Measurements from ENCODE around the gene SPRING1. TPM values are rescaled to one million over a fixed set of nuclear protein-coding genes. Genes with fewer than 3 reads are reported as not detected.

The SPRING1 gene, protein sequence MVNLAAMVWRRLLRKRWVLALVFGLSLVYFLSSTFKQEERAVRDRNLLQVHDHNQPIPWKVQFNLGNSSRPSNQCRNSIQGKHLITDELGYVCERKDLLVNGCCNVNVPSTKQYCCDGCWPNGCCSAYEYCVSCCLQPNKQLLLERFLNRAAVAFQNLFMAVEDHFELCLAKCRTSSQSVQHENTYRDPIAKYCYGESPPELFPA
- total RNA-seq, result 10 to 100 TPM in 2 of 4 donors, 1 to 10 TPM in 2; 9.2 to 16.0 (median 10.3) TPM
- polyA plus RNA-seq, result 7.5 TPM
- long read RNA-seq, donor 1, full-length matches to known transcripts, result 15 of 18 reads
- long read RNA-seq, donor 1, partial matches to known transcripts, result 0 of 18 reads
- long read RNA-seq, donor 1, other reads (novel, unspliced or antisense), result 3 of 18 reads
- long read RNA-seq, donor 2, full-length matches to known transcripts, result 6 of 8 reads
- long read RNA-seq, donor 2, partial matches to known transcripts, result 0 of 8 reads
- long read RNA-seq, donor 2, other reads (novel, unspliced or antisense), result 2 of 8 reads
- long read RNA-seq, donor 3, partial matches to known transcripts, result 0 of 2 reads
- long read RNA-seq, donor 3, other reads (novel, unspliced or antisense), result 2 of 2 reads
- long read RNA-seq, donor 4, full-length matches to known transcripts, result 5 of 7 reads
- long read RNA-seq, donor 4, partial matches to known transcripts, result 0 of 7 reads
- long read RNA-seq, donor 4, other reads (novel, unspliced or antisense), result 2 of 7 reads

DNA sequence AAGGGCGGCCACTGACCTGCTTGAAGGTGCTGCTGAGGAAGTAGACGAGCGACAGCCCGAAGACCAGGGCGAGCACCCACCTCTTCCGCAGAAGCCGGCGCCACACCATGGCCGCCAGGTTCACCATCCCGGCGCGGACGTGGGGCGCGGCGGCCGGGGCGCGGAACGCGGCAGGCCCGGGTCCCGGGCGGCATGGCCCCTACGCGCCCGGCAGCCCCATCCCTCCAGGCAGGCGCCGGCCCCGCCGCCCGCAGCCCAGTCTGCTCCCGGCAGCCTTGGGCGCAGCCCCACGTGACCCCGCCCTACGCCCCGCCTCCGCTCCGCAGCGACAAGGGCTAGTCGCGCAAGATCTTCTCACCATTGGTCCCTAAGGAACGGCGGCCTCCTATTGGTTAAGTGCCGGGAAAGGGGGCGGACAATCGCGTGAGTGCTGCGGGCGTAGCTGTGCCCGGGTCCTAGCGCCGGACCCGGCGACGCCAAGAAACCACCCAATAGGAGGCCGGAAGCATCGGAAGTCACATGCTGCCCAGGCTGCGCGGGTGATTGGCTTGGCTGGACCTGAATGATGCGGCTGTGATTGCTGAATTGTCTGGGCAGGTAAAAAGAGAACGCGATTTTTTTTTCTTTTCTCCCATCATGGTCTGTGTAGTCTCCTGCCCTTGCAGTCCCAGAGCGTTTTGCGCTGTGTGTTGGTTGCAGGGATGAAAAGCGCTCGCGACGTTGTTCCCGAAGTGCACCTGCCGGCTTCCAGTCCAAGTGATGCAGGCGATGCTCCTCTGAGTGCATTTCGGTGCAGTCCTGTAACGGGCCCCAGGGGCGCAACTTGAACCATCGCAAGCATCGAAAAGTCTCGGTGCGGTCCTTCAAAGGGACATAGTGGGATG, at the start of gene SPRING1, which contains the start of gene RNFT2:
Gene SPRING1 (minus strand): TSS at position 296 of the 884 bp plus-strand sequence. CDS start 169 bp downstream, at position 127.
Gene RNFT2 (plus strand): TSS at position 542 of the 884 bp plus-strand sequence. CDS start 2,183 bp downstream, outside the sequence.
- no peaks in the 10 kb centered on the region for H3K27me3 ChIP-seq (ENCODE audit: control insufficient read depth, insufficient read depth)
- H3K4me3 ChIP-seq (ENCODE audit: low read length), result peak within 1 kb of the TSS; percentile 90
- intact Hi-C loops (cut with DNase I), result no loop called here
- no peaks in the 10 kb centered on the region for H3K4me1 ChIP-seq (ENCODE audit: control insufficient read depth, insufficient read depth, low read length)
- under 1% methylated on average over 80 of the region's 80 CpGs for WGBS
- peak; percentile 99 to 100 (median 100) for DNase-seq
- ATAC-seq, result peak; percentile 100
- peak within 1 kb of the TSS; percentile 71 for H3K27ac ChIP-seq (ENCODE audit: low read length)
- H3K9me3 ChIP-seq (ENCODE audit: control insufficient read depth, low read length), result no peaks in the 10 kb centered on the region

DNA sequence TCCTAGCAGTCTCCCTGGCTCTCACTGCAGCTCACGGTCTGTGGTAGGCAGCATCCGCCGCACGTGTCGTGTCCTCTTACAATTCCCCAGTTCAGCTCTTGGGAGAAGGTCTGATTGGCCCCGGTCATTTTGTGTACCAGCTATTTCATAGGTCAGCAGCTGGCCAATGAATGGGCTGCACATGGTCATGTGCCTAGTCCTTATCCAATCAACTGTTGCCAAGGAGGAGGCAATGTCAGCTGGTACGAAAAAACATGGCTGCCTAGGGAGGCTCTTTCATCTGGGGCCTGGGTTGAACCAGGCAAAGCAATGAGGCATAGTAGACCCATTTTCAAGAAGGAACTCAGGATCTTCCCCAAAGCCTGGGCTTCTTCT, 46.4 kb upstream of the SPRING1 start:
- WGBS, result 94% methylated on average over 7 of the region's 7 CpGs
- intact Hi-C loops (cut with DNase I), result no loop called here
- H3K9me3 ChIP-seq (ENCODE audit: control insufficient read depth, low read length), result no peaks in the 10 kb centered on the region
- H3K4me1 ChIP-seq (ENCODE audit: control insufficient read depth, insufficient read depth, low read length), result no peaks in the 10 kb centered on the region
- no peak overlapping the region for H3K4me3 ChIP-seq (ENCODE audit: low read length)
- H3K27ac ChIP-seq (ENCODE audit: low read length), result no peak overlapping the region
- H3K27me3 ChIP-seq (ENCODE audit: control insufficient read depth, insufficient read depth), result no peaks in the 10 kb centered on the region
- no peak for DNase-seq
- no peak for ATAC-seq

DNA sequence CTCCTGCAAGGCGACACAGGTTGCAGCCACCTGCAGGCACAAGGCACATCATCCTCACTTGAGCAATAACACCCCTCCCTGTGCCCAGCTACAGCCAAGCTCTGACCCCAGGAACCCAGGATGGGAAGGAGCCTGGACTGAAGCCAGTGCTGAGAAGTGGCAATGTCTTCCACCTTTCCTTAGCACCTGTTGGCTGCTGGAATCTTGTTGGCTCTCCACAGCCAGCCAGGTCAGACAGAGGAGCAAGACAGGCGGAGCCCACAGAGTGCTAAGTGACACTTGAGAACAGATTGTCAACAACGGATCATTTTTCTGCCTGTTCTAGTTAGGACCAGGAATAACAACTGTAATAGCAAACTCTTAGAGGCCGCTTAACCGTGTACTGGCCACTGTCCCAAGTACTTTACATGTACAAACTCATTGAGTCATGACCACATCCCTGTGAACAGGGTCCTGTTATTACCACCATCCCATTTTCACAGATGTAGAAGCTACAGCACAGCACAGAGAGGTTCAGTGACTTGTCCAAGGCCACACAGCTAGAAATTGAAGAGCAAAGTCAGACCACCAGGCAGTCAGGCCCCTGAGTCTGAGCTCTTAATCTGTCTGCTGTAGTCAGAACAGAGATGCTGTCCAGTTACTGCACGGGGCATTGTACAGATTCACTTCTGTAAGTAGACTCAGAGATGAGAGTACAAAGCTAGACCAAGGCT, 45.8 kb upstream of the SPRING1 start:
- no peak overlapping the region for H3K27ac ChIP-seq (ENCODE audit: low read length)
- intact Hi-C loops (cut with DNase I), result no loop called here
- H3K4me1 ChIP-seq (ENCODE audit: control insufficient read depth, insufficient read depth, low read length), result no peaks in the 10 kb centered on the region
- DNase-seq (no peak), ATAC-seq (no peak)
- no peaks in the 10 kb centered on the region for H3K27me3 ChIP-seq (ENCODE audit: control insufficient read depth, insufficient read depth)
- no peak overlapping the region for H3K4me3 ChIP-seq (ENCODE audit: low read length)
- no peaks in the 10 kb centered on the region for H3K9me3 ChIP-seq (ENCODE audit: control insufficient read depth, low read length)
- 78% methylated on average over 6 of the region's 6 CpGs for WGBS

DNA sequence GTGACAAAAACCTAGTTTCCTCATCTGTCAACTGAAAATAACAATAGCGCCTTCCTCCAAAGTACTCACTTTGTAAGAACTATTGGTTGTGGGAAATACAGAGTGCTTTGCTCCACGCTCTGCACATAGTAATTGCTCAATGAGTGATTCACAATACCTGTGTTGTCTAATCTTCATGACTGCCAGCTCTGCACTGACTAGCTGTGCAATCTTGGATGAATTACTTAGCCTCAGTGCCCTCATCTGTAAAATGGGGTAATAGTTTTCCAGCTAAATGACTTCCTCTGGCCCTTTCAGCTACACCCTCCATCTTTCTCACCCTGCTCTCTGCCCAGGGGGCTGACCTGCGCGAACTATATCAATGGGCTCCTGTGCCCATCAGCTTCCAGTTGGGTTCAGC, 43.1 kb upstream of the SPRING1 start:
- H3K27me3 ChIP-seq (ENCODE audit: control insufficient read depth, insufficient read depth), result no peaks in the 10 kb centered on the region
- no peak overlapping the region for H3K4me3 ChIP-seq (ENCODE audit: low read length)
- no peak overlapping the region for H3K27ac ChIP-seq (ENCODE audit: low read length)
- DNase-seq (no peak), ATAC-seq (no peak)
- WGBS, result 74% methylated on average over 4 of the region's 4 CpGs
- H3K9me3 ChIP-seq (ENCODE audit: control insufficient read depth, low read length), result no peaks in the 10 kb centered on the region
- intact Hi-C loops (cut with DNase I), result no loop called here
- H3K4me1 ChIP-seq (ENCODE audit: control insufficient read depth, insufficient read depth, low read length), result no peaks in the 10 kb centered on the region

DNA sequence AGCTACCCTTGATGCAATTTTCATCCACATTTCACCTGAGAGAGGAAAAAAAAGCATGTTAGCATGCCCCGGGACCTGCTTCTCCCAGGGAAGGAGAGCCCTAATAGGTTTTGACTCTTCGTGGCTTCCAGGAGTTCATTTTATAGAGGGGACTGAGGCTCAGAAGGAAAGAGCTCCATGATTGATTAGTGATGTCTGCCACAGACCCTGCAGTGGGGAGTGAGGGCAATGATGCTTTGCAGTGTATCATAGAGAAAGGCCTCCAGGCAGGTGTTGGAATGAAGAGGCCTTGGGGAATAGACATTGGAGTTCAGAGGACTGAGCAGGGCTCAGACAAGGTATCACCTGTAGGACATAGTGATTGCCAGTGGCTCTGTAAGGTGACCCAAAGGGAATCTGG, 41.7 kb upstream of the SPRING1 start:
- Histone ChIP-seq H3K9me3 (ENCODE audit: control insufficient read depth, low read length) (no peaks in the 10 kb centered on the region), H3K4me3 (ENCODE audit: low read length) (no peak overlapping the region), H3K27me3 (ENCODE audit: control insufficient read depth, insufficient read depth) (no peaks in the 10 kb centered on the region), H3K4me1 (ENCODE audit: control insufficient read depth, insufficient read depth, low read length) (no peaks in the 10 kb centered on the region), H3K27ac (ENCODE audit: low read length) (no peak overlapping the region)
- DNase-seq, result no peak
- no peak for ATAC-seq
- WGBS, result 84% methylated on average over 2 of the region's 2 CpGs
- intact Hi-C loops (cut with DNase I), result no loop called here

DNA sequence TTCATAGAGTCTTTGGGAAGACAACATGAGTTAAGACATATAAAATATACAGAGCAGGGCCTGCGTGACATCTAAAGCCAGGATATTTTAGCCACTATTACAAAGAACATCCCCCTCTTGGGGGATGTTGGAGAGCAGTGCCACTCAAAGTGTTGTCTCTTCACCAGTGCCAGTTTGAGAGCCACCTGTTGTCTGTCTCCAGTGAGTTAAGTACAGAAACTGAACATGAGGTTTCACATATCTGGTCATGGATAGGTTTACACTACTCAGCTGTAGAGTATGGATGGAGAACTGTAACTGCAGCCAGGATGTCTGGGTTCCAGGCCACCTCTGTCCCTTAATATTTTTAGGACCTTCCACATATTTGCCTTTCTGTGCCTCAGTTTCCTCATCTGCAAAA, 39.4 kb upstream of the SPRING1 start:
- no peaks in the 10 kb centered on the region for H3K4me1 ChIP-seq (ENCODE audit: control insufficient read depth, insufficient read depth, low read length)
- H3K27ac ChIP-seq (ENCODE audit: low read length), result no peak overlapping the region
- intact Hi-C loops (cut with DNase I), result no loop called here
- 91% methylated on average over 1 of the region's 1 CpG for WGBS
- no peak overlapping the region for H3K4me3 ChIP-seq (ENCODE audit: low read length)
- ATAC-seq, result no peak
- no peaks in the 10 kb centered on the region for H3K9me3 ChIP-seq (ENCODE audit: control insufficient read depth, low read length)
- DNase-seq, result no peak
- no peaks in the 10 kb centered on the region for H3K27me3 ChIP-seq (ENCODE audit: control insufficient read depth, insufficient read depth)

DNA sequence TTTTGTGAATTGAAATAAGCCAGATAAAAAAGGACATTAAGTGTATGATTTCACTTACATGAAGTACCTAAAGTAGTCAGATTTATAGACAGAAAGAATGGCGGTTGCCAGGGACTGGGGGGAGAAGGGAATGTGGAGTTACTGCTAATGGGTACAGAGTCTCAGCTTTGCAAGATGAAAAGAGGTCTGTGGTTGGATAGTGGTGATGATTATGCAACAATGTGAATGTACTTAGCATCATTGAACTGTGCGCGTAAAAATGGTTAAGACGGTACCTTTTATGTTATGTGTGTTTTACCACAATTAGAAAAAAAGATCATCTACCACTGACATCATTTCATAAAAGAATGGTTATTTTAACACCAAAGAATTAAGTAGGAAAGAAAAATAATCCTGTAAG, 36.2 kb upstream of the SPRING1 start:
- Histone ChIP-seq H3K4me3 (ENCODE audit: low read length) (no peak overlapping the region), H3K27ac (ENCODE audit: low read length) (no peak overlapping the region), H3K4me1 (ENCODE audit: control insufficient read depth, insufficient read depth, low read length) (no peaks in the 10 kb centered on the region), H3K27me3 (ENCODE audit: control insufficient read depth, insufficient read depth) (no peaks in the 10 kb centered on the region), H3K9me3 (ENCODE audit: control insufficient read depth, low read length) (no peaks in the 10 kb centered on the region)
- 71% methylated on average over 4 of the region's 4 CpGs for WGBS
- no peak for ATAC-seq
- intact Hi-C loops (cut with DNase I), result no loop called here
- DNase-seq, result no peak

DNA sequence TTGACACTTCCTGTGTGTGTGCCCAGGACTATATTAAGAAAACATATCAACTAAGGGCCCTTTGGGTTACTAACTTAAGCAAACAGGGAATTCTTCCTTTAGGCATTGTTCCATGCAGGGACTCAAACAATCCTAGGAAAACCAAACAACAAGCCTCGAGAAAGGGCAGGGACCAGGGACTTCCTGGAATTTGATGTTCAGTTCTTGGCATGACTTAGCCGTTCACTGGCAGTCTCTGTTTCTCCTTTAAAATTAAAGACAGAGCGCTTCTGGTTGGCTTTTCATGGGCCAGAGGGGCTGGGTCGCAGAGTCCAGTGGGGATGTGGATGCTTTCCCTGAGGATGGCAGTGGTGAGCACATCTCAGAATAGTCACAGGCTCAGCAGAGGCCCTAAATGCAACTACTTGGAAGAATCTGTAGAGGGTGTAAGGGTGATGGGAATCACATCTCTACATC, 35.4 kb upstream of the SPRING1 start:
- intact Hi-C loops (cut with DNase I), result no loop called here

DNA sequence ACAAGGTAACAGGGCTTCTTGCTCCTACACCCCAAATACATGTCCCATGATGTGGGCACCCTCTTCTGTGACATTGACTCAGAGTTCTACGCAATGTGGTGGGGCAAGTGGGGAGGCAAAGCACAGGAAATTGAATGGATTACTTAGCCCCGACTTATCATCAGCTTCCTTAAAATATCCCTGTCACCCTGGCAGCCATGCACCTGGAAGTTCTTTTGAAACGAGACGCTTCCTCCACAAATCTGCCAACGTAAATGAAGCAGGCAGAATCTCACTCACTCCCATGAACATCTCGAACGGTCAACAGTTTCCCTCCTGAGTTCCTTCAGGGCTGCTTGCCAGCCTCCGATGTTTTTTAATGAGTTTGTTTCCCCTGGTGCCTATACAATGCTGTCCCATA, 33.8 kb upstream of the SPRING1 start:
- ATAC-seq (no peak), DNase-seq (no peak)
- intact Hi-C loops (cut with DNase I), result no loop called here
- Histone ChIP-seq H3K4me3 (ENCODE audit: low read length) (no peak overlapping the region), H3K27ac (ENCODE audit: low read length) (no peak overlapping the region), H3K4me1 (ENCODE audit: control insufficient read depth, insufficient read depth, low read length) (no peaks in the 10 kb centered on the region), H3K27me3 (ENCODE audit: control insufficient read depth, insufficient read depth) (no peaks in the 10 kb centered on the region), H3K9me3 (ENCODE audit: control insufficient read depth, low read length) (no peaks in the 10 kb centered on the region)
- 45% methylated on average over 8 of the region's 8 CpGs for WGBS

More for the DNA sequence above, 35.4 kb upstream of the SPRING1 start:
- no peak overlapping the region for H3K4me3 ChIP-seq (ENCODE audit: low read length)
- no peak overlapping the region for H3K27ac ChIP-seq (ENCODE audit: low read length)
- ATAC-seq (peak; percentile 72 to 88), DNase-seq (no peak)
- H3K9me3 ChIP-seq (ENCODE audit: control insufficient read depth, low read length), result no peaks in the 10 kb centered on the region
- WGBS, result 69% methylated on average over 4 of the region's 4 CpGs
- no peaks in the 10 kb centered on the region for H3K4me1 ChIP-seq (ENCODE audit: control insufficient read depth, insufficient read depth, low read length)
- H3K27me3 ChIP-seq (ENCODE audit: control insufficient read depth, insufficient read depth), result no peaks in the 10 kb centered on the region

DNA sequence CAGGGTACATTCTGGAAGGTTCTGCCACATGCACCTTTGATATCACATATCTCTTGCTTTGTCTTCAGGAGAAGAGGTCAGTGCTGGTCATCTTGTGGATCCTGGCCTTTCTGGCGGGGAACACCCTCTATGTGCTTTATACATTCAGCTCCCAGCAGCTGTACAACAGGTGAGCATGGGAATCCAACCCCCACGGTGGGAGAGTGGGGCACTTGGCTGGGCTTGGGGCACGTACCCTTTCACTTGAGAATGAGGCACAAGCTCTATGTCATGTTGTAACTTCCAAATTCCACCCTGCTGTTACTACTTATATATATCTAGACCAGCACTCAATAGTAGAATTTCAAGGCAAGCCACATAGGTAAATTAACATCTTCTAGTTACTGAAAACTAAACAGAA, 28.9 kb upstream of the SPRING1 start:
- no peaks in the 10 kb centered on the region for H3K9me3 ChIP-seq (ENCODE audit: control insufficient read depth, low read length)
- H3K27ac ChIP-seq (ENCODE audit: low read length), result no peak overlapping the region
- intact Hi-C loops (cut with DNase I), result no loop called here
- 93% methylated on average over 3 of the region's 3 CpGs for WGBS
- H3K4me1 ChIP-seq (ENCODE audit: control insufficient read depth, insufficient read depth, low read length), result no peaks in the 10 kb centered on the region
- DNase-seq (no peak), ATAC-seq (no peak)
- H3K27me3 ChIP-seq (ENCODE audit: control insufficient read depth, insufficient read depth), result no peaks in the 10 kb centered on the region
- no peak overlapping the region for H3K4me3 ChIP-seq (ENCODE audit: low read length)

All from right cardiac atrium (tissue), 5 donors.